Chondrocyte (in vitro differentiated cells): ENCODE data around the gene GIT2. TPM values are rescaled to one million over a fixed set of nuclear protein-coding genes. Genes with fewer than 3 reads are reported as not detected.

Experiments used
- DNase-seq: peaks from one replicate; pipeline ENCODE4 v3.0.0; 2021; ENCODE audit warnings: mixed read lengths, low spot score
- H3K27ac Mint-ChIP-seq: one replicate; pipeline ENCODE4 v1.8.0; 2021; ENCODE audit warnings: mild to moderate bottlenecking, moderate library complexity, mixed read lengths; ENCODE audit not compliant: unreplicated experiment
- H3K27me3 Mint-ChIP-seq: 2 replicates; pipeline ENCODE4 v1.8.0; 2021; ENCODE audit warnings: low read depth, mixed read lengths
- H3K36me3 Mint-ChIP-seq: 2 replicates; pipeline ENCODE4 v1.8.0; 2021; ENCODE audit warnings: low read depth, mixed read lengths
- H3K4me1 Mint-ChIP-seq: 2 replicates; pipeline ENCODE4 v1.8.0; 2021; ENCODE audit warnings: low read depth, mild to moderate bottlenecking, mixed read lengths
- H3K4me3 Mint-ChIP-seq: one replicate; pipeline ENCODE4 v1.8.0; 2021; ENCODE audit warnings: mild to moderate bottlenecking, moderate library complexity, mixed read lengths; ENCODE audit not compliant: unreplicated experiment
- H3K9me3 Mint-ChIP-seq: 2 replicates; pipeline ENCODE4 v1.8.0; 2021; ENCODE audit warnings: low read depth, mixed read lengths
- total RNA-seq: library from RNA; stranded (reverse); gene quantifications from 3 replicates; pipeline ENCODE4 v1.2.1, GENCODE V29; 2021
- TF ChIP-seq, protein P1 (sequence below): fragments of 200-600 bp; sonication (generic); IDR thresholded peaks from 2 replicates; pipeline ENCODE4 v1.5.0; 2021; ENCODE audit warnings: antibody characterized with exemption, mild to moderate bottlenecking, moderate library complexity

The GIT2 gene
- total RNA-seq, 1 donor from 2014 or later = 38.1 TPM

DNA sequence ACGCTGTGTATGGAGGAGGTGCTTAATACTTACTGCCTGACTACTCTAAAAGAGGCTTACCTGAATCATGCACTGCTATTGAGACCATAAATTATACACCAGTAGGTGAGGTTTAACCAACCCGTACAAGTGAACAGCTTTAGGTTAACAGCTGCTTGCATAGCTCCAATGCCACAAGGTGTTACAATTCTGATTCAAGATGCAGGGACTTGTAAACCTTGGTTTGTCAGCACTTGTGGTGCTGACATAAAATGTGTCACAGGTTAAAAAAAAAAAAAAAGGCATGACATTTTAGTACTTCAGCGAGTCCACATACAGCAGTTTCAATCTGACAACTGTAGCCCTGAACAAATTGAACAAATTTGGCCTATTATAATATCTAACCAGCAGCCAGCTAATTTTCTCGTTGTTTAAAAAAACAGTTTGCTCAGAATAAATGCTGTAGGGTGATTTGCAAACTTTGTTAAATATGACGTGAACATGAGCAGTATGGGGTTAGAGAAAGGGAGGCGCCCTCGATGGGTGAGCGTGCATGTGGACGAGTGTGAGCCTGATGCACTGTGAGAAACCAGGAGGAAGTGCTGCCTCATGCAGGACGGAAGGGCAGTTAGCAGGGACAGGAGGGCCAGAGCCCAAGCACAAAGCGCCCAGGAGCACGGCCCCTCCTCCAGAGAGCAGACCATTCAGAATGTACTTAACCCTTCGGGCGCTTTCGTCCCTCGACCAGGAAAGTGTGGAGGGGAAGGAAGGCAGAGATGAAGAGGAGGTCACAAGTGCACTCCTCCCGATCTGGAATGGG lies 51.4 kb downstream of the GIT2 start:
- H3K4me1 Mint-ChIP-seq = peaks cover 47% of the 10 kb centered on the region

DNA sequence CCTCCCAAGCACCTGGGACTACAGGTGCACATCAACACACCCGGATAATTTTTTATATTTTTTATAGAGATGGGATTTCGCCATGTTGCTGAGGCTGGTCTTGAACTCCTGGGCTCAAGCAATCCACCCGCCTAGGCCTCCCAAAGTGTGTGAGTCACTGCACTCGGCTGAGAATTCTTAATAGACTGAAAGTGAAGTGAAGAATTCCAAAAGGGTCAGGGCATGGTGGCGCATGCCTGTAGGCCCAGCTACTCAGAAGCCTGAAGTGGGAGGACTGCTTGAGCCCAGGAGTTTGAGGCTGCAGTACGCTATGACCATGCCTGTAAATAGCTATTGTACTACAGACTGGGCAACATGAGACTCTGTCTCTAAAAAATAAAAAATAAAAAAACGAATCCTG lies 52.4 kb downstream of the GIT2 start:
- H3K9me3 Mint-ChIP-seq = no peaks in the 10 kb centered on the region
- peaks cover 37% of the 10 kb centered on the region for H3K4me1 Mint-ChIP-seq
- TF ChIP-seq, protein P1, sequence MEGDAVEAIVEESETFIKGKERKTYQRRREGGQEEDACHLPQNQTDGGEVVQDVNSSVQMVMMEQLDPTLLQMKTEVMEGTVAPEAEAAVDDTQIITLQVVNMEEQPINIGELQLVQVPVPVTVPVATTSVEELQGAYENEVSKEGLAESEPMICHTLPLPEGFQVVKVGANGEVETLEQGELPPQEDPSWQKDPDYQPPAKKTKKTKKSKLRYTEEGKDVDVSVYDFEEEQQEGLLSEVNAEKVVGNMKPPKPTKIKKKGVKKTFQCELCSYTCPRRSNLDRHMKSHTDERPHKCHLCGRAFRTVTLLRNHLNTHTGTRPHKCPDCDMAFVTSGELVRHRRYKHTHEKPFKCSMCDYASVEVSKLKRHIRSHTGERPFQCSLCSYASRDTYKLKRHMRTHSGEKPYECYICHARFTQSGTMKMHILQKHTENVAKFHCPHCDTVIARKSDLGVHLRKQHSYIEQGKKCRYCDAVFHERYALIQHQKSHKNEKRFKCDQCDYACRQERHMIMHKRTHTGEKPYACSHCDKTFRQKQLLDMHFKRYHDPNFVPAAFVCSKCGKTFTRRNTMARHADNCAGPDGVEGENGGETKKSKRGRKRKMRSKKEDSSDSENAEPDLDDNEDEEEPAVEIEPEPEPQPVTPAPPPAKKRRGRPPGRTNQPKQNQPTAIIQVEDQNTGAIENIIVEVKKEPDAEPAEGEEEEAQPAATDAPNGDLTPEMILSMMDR = no peak
- H3K27ac Mint-ChIP-seq = no peak overlapping the region
- no peak overlapping the region for H3K4me3 Mint-ChIP-seq
- no peaks in the 10 kb centered on the region for H3K27me3 Mint-ChIP-seq
- no peak for DNase-seq
- H3K36me3 Mint-ChIP-seq = peaks cover 19% of the 10 kb centered on the region

More for the DNA sequence above, 51.4 kb downstream of the GIT2 start:
- DNase-seq = no peak
- H3K4me3 Mint-ChIP-seq = no peak overlapping the region
- peak overlapping the region; percentile 65 for H3K27ac Mint-ChIP-seq
- H3K36me3 Mint-ChIP-seq = peaks cover 15% of the 10 kb centered on the region
- no peaks in the 10 kb centered on the region for H3K27me3 Mint-ChIP-seq
- TF ChIP-seq, protein P1 = no peak
- no peaks in the 10 kb centered on the region for H3K9me3 Mint-ChIP-seq

DNA sequence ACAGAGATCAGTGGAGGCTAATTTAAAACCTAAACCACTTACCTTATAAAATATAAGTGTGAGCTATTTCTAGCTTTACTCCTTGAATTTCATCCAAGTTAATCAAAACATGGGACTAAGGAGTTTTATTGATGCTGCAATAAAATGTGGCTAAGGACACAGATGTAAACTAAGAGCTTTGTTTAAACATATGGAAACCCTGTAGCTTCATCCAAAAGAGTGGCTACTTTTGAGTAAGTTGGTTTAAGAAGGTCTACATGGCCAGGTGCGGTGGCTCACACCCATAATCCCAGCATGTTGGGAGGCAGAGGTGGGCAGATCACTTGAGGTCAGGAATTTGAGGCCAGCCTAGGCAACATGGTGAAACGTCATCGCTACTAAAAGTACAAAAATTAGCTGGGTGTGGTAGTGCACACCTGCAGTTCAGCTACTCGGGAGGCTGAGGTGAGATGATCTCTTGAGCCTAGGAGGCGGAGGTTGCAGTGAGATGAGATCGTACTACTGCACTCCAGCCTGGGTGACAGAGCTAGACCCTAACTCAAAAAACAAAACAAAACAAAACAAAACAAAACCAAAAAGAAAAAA lies 55.7 kb downstream of the GIT2 start:
- H3K9me3 Mint-ChIP-seq = no peaks in the 10 kb centered on the region
- no peak overlapping the region for H3K27ac Mint-ChIP-seq
- H3K36me3 Mint-ChIP-seq = peaks cover 26% of the 10 kb centered on the region
- no peaks in the 10 kb centered on the region for H3K27me3 Mint-ChIP-seq
- no peak for DNase-seq
- H3K4me1 Mint-ChIP-seq = peaks cover 7% of the 10 kb centered on the region
- TF ChIP-seq, protein P1 = no peak
- no peak overlapping the region for H3K4me3 Mint-ChIP-seq

DNA sequence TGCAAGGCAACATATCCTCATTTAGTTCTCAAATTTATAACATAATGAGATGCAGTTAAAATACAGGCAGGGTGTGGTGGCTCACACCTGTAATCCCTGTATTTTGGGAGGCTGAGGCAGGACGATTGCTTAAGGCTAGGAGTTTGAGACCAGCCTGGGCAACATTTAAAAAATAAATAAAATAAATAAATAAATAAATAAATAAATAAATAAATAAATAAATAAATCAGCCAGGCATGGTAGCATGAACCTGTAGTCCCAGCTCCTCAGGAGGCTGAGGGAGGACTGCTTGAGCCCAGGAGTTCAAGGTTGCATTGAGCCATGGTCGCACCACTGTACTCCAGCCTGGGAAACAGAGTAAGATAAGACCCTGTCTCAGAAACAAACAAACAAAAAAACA lies 56.7 kb downstream of the GIT2 start:
- Mint-ChIP-seq H3K4me3 (no peak overlapping the region), H3K27ac (no peak overlapping the region), H3K9me3 (no peaks in the 10 kb centered on the region), H3K4me1 (no peaks in the 10 kb centered on the region), H3K36me3 (peaks cover 26% of the 10 kb centered on the region), H3K27me3 (no peaks in the 10 kb centered on the region)
- DNase-seq = no peak
- TF ChIP-seq, protein P1 = no peak

DNA sequence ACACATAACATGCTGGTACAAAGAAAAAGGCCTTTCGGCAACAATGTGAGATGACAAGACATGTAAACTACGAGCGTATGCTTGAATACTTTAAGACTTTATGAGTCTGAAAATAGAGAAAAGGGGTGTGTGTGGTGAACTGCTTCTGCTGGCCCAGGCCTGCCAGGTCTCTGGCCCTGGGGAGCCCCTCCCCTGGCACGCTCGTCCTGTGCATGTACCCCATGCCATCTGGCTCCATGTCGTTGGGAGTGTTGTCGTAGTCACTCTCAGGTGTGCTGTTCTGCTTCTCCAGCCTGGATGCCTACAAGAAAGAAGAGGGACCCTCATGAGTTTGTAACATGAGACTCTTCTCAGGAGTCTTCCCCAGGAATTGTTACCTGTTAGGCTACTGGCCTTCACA lies 57.2 kb downstream of the GIT2 start:
- Mint-ChIP-seq H3K36me3 (peaks cover 29% of the 10 kb centered on the region), H3K27ac (no peak overlapping the region), H3K9me3 (no peaks in the 10 kb centered on the region), H3K27me3 (no peaks in the 10 kb centered on the region), H3K4me1 (no peaks in the 10 kb centered on the region), H3K4me3 (no peak overlapping the region)
- TF ChIP-seq, protein P1 = no peak
- DNase-seq = no peak
